Esophagus muscularis mucosa (tissue), 4 donors: ENCODE results near the gene PMF1.

ENCODE experiments used
- CTCF ChIP-seq, 3 experiments: fragments of 200-600 bp in 2 of 3; fragments of 450-650 bp in 1 of 3; sonication (generic) in 2 of 3; IDR thresholded peaks; one replicate each; pipeline ENCODE4 v1.5.1; 2017 to 2019; ENCODE audit warnings: antibody characterized with exemption in 3 of 3, mild to moderate bottlenecking in 2 of 3, moderate library complexity in 1 of 3
- EP300 ChIP-seq: sonication (generic); formaldehyde crosslinking; IDR thresholded peaks from one replicate; pipeline ENCODE4 v1.6.1; 2017; ENCODE audit warnings: antibody characterized with exemption
- POLR2A ChIP-seq: fragments of 450-650 bp; IDR thresholded peaks from one replicate; pipeline ENCODE4 v1.6.1; 2017; ENCODE audit warnings: antibody characterized with exemption, moderate library complexity, mild to moderate bottlenecking, low read depth
- POLR2AphosphoS5 ChIP-seq, 2 donors: sonication (generic); formaldehyde crosslinking; IDR thresholded peaks; one replicate each; pipeline ENCODE4 v1.6.1; 2017; ENCODE audit warnings: antibody characterized with exemption in 2 of 2

DNA sequence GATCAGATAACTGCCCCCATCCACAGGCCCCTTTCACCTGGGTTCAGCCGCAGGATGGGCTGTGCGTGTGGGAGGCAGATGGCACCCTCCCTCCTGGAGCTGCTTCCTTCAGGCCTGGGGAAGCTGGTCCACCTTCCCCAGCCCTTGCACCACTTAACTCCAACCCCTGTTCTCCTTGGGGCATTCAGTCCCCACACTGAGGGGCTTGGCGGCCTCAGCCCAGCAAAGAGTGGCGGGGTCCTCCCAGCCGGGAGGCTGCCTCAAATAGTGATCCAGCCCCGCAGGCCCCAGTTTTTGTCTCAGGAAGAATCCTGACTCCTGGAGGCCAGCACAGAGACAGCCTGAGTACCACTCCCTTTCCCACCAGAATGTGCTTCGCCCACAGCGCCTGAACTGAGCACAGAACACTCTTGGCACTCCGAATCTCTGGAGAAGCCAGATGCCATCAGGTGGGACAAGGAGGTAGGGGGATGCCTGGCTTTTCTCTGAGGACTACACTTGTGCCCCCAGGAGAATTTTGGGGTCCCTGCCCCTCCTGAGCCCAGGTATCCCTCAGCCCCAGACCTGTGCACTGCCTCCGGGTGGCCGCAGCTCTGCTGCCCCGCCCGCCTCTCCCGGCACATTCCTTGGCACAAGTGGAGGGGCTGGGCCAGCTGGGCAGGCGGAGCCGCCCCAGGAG lies 34.1 kb downstream of the PMF1 start:
- TF ChIP-seq CTCF (IDR thresholded peaks at IDR 0.05) (no peak), POLR2AphosphoS5 (IDR thresholded peaks at IDR 0.05) (no peak), EP300 (no peak), POLR2A (no peak)
